Posterior cingulate gyrus (tissue), 11 donors: ENCODE data around the gene TSN.
A peak's percentile ranks its signal among the peaks of the same experiment; 100 is the strongest.
"Not testable (repeated sequence)": the region's sequence is repeated elsewhere in the genome, so short reads cannot be mapped to it uniquely, and the experiment has no call there.

Source experiments
- DNase-seq, 10 donors: peaks; one replicate each; pipeline versions ENCODE4 v3.0.0 to v3.0.0-alpha.2; 2020 to 2021; ENCODE audit warnings: mixed read lengths in 3 of 10
- intact Hi-C: fragments of 100-400 bp; cut with DNase I; formaldehyde crosslinking; loops from one replicate; pipeline ENCODE4 v1.15.1; 2023

The TSN gene

DNA sequence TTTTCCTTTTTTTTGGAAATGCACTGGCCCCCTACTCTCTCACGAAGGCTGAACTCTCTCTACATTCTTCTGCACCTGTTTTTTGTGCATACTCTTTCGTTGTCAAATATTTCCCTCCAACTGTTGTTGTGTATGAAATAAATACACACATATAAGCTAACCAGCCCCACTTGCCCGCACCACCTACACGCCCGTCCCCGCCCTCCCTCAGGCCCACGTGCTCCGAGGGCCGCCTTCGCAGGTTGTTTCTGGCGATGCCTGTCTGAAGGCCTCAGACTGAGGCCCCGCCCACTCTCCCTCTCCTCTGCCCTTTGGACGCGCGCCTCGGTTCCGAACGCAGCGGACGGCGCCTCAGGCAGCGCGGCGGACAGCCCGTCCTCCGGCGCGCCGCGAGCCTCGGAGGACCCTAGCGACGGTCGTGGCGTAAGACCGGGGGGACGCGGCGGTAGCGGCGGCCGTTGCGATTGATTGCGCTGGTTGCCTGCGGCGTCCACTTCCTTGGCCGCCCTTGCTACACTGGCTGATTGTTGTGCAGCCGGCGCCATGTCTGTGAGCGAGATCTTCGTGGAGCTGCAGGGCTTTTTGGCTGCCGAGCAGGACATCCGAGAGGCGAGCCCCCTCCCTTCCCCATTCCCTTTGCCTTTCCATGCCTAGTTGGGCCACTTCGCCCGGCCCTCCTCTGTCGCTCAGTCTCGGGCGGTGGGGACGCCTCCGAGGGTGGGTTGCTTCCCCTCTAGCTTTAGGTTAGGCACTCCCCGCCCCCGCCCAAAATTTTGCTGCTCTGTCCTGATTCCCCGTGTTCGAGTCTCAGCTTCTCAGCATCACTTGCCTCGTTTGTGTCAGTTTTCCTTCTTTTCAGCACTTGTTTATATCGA lies at the start of gene TSN:
Gene TSN (plus strand): TSS at position 415 of the 875 bp plus-strand sequence. CDS start 129 bp downstream, at position 544.
- intact Hi-C loops = loop anchor here (1.0 to 5.0 kb wide), 3 partner anchors 18 to 225 kb away; partner anchors contain the start of genes CLASP1 and RNU4ATAC

DNA sequence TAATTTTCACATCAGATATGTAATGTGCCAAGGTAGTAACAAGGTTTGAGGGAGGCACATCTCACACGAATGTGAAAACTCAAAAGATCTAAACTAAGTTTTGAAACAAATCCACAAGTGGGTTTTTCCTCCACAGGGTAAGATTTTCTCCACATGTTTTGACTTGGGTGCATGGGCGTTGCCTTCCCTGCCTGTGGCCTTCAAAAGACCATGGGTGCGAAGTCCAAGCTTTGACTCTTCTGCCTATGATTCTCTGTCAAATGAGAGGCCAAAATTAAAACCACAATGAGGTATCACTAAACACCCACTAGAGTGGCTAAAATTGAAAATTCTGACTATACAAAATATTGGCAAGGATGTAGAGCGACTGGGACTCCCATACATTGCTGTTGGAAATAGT lies 49.5 kb upstream of the TSN start:
- no peak for DNase-seq
- intact Hi-C loops = no loop called here

More for the DNA sequence above, at the start of gene TSN:
- DNase-seq = peak; percentile 95 to 99 (median 98)

DNA sequence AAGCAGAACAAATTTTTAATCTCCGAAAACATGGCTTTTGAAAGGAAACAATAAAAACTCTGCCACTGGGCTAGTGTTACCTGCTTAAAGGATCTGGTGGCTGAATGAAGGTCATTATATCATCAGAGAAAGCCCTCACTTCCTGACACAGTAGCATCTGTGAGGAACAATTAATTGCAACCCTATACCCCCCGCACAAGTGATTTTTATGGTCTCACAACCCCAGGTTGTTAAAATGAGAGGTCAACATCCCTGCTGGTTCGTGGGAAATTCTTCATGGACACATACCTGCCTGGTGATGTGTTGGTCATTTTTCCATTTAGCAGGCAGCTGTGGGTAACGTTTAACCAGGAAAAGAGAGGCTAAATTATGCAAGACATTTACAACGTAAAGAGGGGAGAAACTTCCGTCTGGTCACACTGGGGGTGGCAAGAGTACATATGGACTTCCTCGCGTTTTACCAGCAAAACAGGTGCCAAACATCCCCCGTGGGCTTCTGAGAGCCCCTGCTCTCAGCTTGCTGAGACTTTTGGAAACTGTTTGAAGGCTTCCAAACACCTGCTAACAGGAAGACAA lies 48.0 kb upstream of the TSN start:
- no peak for DNase-seq
- intact Hi-C loops = no loop called here

GRCh38 chr2:121707920-121708361 lies 47.5 kb upstream of the TSN start:
- intact Hi-C loops = no loop called here
- peak in 1 of 10 donors; percentile 22 for DNase-seq

DNA sequence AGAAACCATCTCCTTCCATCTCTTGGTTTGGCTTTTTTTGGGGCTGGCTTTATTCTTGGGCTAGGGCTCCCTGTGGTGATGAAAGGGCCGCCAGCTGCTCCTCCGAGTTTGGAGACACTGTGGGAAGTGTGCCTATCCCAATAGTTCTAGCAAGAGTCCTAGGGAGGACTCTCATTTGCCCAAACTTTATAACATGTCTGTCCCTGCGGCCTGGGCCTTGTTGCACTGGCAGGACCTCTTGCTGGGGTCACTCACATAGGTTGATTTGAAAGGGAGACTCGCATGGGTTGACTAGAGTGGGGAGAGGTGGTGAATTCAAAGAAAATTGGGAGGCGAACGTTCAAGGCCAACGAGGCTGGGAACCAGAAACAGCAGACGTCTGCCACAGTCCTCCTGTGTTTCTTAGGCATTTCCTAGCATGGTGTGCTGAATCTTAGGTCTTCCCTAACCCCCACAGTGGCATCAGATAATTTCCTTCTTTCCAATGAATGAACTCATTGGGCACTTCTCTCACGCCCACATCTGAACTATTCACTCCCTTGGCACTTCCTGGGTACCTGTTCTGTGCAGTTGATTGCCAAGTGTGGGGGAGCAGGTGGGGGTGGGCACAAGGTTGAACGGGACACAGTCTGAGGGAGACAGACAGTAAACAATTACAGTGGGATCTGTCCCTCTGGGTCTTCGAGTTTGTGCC lies 45.5 kb upstream of the TSN start:
- intact Hi-C loops = no loop called here
- peak in 1 of 10 donors; percentile 10 for DNase-seq

DNA sequence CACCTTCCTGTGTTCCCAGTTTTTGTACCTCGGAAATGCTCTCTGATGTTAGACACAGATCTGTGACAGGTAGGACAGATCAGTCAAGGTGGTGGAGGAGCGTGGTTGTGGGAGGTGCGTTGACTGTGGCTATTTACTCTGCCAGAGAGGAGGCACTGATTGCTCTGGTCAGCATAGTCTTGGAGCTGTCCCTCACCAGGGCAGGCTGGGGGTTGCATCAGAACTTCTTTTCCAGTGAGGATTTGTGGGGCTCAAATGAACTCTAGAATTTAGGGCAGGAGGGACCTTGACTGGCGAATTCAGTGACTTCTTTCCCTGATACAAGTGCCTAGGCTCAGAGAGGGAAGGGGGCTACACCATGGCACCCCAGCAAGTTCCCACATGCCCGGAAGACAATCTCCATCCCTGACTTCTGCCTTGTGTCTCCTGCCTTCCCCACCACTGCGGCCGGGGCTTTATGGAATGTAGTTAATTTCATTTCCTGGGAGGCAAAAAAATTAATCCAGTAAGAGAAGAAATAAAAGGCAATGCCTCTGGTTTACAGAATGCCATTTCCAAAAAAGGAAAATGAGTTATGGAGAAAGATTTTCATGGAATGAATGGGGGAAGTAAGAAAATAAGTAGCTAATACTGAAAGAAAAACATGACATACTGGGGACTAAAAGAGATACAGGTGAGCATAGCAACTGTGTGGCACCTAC lies 44.8 kb upstream of the TSN start:
- intact Hi-C loops = no loop called here
- DNase-seq = peak in 1 of 10 donors; percentile 69

DNA sequence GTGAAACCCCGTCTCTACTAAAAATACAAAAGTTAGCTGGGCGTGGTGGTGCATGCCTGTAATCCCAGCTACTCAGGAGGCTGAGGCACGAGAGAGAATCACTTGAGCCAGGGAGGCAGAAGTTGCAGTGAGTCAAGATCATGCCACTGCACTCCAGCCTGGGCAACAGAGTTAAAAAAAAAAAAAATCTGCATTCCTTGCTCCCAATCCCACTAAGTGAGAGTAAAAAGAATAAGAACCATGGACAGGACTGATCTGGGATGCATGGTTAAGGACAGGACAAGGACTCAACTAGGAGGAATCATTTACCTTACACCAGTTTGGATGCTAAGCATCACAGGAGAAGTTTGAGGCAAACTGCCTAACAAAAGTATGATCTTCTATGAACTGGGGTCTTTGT lies 44.0 kb upstream of the TSN start:
- DNase-seq, intact Hi-C loops: not testable (repeated sequence)

- no peak for DNase-seq
- intact Hi-C loops = loop anchor here (5.0 kb wide), 1 partner anchor 314 kb away; no protein-coding TSS in a partner anchor
Observed at GRCh38 chr2:121716126-121716525, 39.3 kb upstream of the TSN start.

GRCh38 chr2:121717529-121717928 lies 37.9 kb upstream of the TSN start:
- intact Hi-C loops = loop anchor here (5.0 kb wide), 1 partner anchor 315 kb away; no protein-coding TSS in a partner anchor

DNA sequence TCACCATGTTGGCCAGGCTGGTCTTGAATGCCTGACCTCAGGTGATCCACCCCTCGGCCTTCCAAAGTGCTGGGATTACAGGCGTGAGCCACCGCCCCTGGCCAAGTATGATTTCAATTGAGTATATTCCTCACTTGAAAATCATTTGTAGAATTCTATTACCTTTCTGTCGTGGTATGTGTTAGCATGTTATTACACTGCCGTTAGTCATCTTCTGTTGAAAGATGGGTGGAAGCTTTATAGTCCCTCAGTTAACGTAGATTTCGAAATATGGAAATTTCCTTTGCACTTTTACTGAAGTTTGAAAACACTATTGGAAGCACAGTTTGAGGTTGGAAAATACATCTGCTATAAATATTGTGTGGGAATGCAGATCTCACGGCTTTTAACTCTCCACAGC lies 33.5 kb upstream of the TSN start:
- DNase-seq = no peak
- intact Hi-C loops = no loop called here

More at GRCh38 chr2:121717529-121717928, 37.9 kb upstream of the TSN start:
- peak in 1 of 10 donors; percentile 62 for DNase-seq

DNA sequence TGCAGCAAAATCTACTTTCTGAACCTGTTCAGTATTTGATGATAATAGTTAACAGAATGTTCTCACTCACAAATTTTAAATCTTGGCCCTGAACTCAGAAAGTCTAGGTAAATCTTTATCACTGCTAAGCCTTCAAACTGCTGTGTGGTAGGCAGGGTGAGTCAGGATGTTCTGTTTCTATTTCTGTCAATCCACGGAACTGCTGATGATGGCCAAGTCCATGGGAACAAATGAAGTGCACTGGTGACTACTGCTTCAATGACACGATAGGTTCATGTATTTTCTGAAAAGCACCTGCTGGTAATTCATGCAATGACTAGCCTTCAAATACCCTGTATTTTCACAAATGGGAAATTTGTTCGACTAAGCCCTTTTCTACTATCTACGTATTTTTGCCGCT lies 33.0 kb upstream of the TSN start:
- DNase-seq = no peak
- intact Hi-C loops = no loop called here

DNA sequence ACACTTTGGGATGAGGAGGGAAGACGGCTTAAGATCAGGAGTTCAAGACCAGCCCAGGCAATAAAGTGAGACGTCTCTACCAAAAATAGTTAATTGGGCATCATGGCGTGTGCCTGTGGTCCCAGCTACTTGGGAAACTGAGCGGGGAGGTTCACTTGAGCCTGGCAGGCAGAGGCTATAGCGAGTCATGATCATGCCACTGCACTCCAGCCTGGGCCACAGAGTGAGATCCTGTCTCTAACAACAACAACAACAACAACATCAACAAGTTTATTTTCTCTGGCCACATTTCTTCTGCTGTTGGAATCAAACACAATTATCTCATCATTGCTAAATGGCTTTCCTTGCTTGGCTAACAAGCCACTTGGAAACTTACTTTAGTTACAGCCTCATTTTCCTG lies 32.1 kb upstream of the TSN start:
- DNase-seq = no peak
- intact Hi-C loops = no loop called here

- no peak for DNase-seq
- intact Hi-C loops = no loop called here
Observed at GRCh38 chr2:121727332-121727731, 28.1 kb upstream of the TSN start.

DNA sequence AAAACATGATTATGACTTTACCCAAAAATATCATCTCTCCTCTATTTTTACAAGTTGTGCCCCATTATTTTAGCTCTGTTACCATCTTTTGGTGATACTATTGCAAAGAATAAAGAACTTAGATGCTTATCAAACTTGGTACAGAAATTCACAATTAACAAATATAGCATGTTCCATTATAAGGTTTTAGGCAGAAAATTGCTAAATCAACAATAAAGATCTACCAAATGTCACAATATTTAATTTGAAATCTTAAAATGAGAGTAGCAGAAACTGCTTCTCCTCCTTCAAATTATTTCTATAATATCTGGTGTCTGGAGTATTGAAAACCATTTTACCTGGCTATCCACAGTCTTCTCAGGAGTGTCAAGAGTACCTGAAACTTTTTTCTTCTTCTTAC lies 27.5 kb upstream of the TSN start:
- intact Hi-C loops = no loop called here
- DNase-seq = no peak

DNA sequence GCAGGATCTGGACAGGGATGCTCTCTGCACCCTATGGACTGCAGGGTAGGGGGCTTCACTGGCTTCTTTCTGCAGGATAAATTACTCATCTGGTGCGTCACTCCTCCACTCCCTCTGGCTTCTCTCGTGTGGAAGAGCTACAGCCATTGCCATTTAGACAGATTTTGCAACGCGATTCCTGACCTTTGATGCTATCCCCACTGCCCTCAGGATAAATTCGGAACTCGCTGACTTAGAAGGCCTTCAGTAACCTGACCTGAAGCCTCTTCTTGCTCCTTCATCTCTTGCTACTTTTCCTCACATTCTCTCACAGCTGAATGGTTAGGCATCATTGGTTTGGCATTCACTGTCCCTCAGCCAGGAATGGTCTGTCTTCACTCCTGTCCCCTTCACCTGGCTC lies 24.1 kb upstream of the TSN start:
- DNase-seq = no peak
- intact Hi-C loops = no loop called here

DNA sequence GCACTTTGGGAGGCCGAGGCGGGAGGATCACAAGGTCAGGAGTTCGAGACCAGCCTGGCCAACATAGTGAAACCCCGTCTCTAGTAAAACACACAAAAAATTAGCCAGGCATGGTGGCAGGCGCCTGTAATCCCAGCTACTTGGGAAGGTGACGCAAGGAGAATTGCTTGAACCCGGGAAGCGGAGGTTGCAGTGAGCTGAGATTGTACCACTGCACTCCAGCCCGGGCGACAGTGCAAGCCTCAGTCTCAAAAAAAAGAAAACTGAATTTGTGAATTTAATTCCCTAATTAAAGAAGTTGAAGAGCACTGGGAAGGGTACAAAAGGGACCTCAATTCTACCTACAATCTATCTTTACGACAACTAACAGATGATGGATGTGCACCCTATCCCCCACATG lies 20.9 kb upstream of the TSN start:
- DNase-seq, intact Hi-C loops: not testable (repeated sequence)

DNA sequence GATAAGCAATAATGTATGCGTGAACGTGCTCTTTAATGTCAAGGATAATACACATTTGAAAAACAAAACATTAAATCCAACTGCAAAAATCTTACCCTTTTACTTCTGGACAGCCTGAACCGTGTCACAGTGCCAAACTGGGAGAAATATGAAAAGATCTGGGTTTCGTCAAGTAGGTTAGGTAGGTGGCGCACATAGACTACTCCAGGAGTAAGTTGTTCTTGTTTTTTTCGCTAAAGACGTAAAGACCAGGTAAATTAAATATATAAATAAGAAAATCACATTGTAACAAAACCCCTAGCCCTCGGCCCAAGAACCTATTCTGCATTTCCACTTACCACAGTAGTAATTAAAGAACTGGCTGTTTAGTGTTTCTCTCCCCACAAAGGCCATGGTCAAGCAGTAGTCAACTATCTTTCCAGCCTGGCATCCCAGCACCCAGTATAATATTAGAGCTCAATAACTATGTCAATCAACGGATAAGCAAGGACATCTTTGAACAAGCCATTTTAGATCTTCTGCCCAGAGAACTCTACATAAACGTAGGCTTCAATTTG lies 19.9 kb upstream of the TSN start:
- intact Hi-C loops = loop anchor here (5.0 kb wide), 2 partner anchors 88 to 203 kb away; partner anchors contain the start of genes CLASP1 and RNU4ATAC

GRCh38 chr2:121736140-121736461 lies 19.4 kb upstream of the TSN start:
- intact Hi-C loops = loop anchor here (5.0 kb wide), 2 partner anchors 89 to 204 kb away; partner anchors contain the start of genes CLASP1 and RNU4ATAC

More for the DNA sequence above, 19.9 kb upstream of the TSN start:
- no peak for DNase-seq

GRCh38 chr2:121736462-121737336 lies 18.8 kb upstream of the TSN start, which contains the start of gene NIFK:
Gene NIFK (minus strand): TSS chr2:121736875. CDS start chr2:121736850, 25 bp downstream.
- intact Hi-C loops = loop anchor here (1.0 to 5.0 kb wide), 3 partner anchors 19 to 204 kb away; partner anchors contain the start of genes CLASP1, RNU4ATAC and TSN

More at GRCh38 chr2:121736140-121736461, 19.4 kb upstream of the TSN start:
- peak in 1 of 10 donors; percentile 4 for DNase-seq

More at GRCh38 chr2:121736462-121737336, 18.8 kb upstream of the TSN start, which contains the start of gene NIFK:
- DNase-seq = peak; percentile 97 to 100 (median 98)
